ENCODE results near the gene C1orf21.

The C1orf21 gene

GRCh38 chr1:184487531-184488193 is 100.8 kb downstream of the C1orf21 start:
- no peak for DNase-seq

DNA sequence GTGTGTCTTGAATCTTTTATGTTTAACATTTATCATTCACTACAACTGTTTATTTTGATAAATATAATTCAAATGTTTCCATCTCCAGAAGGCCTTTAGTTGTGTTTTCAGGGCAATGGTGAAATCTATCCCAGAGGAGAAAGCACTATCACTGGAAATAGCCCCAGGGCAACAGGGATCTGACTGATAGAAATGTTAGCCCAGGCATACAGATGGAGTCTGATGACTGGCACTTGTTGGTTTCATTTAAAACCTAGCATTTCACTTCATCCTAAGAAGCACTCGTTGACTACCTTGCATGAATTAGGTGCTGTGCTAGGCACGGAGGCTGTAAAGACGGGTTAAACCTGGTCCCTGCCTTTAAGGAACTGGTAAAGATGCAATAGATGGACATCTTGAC is 103.1 kb downstream of the C1orf21 start:
- no peak for DNase-seq

DNA sequence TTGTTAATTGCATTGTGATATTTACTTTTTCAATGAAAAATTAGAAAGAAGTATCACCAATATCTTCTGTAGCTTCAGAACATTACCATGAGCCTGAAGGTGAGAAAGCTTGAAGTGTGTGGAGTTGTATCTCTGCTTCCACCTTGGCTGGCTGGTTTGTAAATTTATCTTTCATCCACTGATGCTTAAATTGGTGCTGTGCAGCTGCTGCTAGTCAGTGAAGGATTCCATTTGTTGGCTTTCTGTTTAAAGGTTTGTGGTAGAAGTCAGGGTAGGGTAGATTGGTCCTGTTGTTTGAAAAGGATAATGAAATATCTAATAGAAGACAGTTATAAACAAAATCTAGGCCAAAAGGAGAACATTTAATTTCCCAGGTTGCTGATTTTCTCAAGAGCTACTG is 105.7 kb downstream of the C1orf21 start:
- DNase-seq: no peak

- no peak for DNase-seq
Measured at GRCh38 chr1:184493987-184494388, 107.2 kb downstream of the C1orf21 start.

GRCh38 chr1:184494929-184495328 is 108.1 kb downstream of the C1orf21 start:
- DNase-seq: no peak

DNA sequence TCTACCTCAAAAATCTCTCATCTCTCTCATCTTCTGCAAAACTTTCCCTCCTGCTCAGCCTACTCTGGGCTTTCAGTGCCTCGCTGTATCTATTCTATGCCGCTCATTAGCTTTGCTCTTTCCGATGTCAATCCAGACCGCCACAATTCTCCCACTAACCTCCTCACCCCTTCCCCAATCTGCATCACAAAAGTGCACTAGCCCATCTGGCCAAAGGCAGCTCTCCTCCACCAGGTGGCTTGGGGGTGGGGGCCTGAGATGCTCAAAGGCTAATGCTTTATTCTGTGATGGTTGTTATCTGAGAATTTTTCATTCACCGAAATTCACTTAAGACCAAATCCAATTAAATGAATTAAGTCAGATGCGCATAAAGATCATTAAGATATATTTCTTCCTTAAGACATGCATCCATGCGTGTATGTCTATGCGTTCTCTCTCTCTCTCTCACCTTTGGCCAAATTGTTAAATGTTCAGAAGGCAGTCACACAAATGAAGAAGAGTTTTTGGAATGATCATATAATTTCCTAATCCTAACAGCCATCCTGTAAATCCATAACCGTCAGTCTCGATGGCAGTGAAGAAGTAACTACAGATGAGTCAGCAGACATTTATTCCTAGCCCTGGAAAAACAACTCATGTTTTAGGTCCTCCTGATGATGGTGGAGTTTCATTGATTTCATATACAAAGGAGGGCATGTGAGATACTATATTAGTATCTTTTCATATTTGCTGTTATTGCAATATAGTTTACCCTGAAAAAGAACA is 111.3 kb downstream of the C1orf21 start:
- no peak for DNase-seq

DNA sequence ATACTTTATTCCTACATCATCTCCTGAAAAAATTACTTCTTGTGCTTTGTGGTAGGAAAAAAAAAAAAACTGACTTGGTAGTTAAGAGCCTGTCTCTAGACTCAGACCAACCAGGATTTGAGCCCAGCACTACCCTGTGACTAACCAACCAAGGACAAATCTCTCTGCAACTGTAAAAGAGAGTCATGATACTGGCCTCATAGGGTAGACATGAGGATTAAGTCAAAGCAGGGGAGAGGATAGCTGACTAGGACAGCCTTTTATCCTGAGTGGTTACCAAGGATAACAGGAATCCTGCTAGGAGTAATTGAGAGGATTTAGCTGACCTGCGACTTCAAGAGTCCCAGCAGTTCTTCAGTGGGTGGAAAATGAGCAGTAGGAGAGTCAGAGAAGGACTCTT is 112.8 kb downstream of the C1orf21 start:
- DNase-seq: no peak

- DNase-seq: no peak
Measured at GRCh38 chr1:184502161-184502560, 115.3 kb downstream of the C1orf21 start.

GRCh38 chr1:184503221-184503749 is 116.5 kb downstream of the C1orf21 start:
- DNase-seq: no peak

GRCh38 chr1:184504040-184504954 is 117.5 kb downstream of the C1orf21 start:
- DNase-seq: peak; percentile 70

DNA sequence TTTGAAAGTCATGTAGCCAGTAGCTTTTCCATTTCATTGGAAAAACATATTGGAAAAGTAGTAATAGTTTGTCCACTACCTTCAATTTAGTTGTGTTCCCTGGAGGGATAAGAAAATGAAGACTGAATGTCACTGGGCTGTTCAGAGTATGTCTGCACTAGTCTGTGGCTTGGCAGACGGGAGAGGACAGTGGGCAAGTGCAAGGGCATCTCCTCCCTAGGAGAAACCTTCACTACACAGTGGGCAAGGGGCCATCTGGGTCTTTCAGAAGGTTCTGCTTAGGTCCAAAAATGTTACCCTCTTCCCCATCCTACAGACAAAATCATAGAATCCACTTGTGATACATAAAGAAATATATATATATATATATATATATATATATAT is 118.1 kb downstream of the C1orf21 start:
- no peak for DNase-seq

- no peak for DNase-seq
Measured at GRCh38 chr1:184506481-184506880, 119.7 kb downstream of the C1orf21 start.

GRCh38 chr1:184507165-184507564 is 120.3 kb downstream of the C1orf21 start:
- no peak for DNase-seq

DNA sequence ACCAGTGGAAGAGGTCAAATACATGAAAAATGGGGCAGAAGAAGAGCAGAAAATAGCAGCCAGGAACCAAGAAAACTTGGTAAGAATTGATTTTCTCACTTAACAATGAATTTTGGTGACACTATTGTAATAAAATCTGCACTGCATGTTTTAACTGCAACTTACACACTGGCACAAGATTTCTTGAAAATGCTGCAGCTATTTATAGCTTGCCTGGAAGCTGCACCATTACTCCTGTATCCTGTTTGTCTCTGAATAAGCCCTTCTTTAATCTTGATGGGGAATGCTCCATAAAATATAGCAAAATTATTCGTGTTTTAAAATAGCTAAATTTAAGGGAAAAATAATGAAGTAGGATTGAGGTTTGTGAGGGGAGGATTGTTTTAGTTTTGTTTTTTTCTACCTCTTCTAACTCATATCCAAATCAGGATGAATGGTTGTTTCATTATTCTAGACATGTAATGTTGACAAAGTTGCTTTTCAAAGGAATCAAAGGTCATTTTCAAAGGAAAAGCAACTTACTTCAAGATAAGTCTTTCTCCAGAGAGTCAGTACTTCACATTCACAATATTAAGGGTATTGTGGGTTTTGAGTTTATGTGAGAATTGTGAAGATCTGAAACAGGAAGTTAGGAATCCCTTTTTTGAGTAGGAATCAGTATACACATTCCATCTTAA is 120.9 kb downstream of the C1orf21 start:
- DNase-seq: no peak

DNA sequence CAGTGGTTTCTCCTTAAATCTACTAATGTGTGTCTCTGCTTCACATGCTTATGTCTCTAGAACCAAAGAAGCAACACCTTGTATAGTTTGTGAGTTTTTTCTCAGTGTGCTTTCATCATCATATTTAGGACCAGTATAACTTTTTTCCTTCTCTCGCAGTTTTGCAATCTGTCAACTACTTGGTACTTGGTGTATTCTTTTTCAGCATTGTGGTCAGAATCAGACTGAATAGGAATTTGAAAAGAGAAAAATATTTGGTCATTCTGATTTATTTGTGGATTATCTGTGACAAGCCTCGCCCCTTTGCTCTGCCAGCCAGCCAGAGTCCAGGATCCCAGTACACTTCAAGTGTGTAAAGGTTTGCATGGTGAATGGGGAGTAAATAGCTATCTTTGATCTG is 122.3 kb downstream of the C1orf21 start:
- DNase-seq: no peak

GRCh38 chr1:184510110-184510509 is 123.3 kb downstream of the C1orf21 start:
- DNase-seq: no peak

- no peak for DNase-seq
Measured at GRCh38 chr1:184512724-184513123, 125.9 kb downstream of the C1orf21 start.

DNA sequence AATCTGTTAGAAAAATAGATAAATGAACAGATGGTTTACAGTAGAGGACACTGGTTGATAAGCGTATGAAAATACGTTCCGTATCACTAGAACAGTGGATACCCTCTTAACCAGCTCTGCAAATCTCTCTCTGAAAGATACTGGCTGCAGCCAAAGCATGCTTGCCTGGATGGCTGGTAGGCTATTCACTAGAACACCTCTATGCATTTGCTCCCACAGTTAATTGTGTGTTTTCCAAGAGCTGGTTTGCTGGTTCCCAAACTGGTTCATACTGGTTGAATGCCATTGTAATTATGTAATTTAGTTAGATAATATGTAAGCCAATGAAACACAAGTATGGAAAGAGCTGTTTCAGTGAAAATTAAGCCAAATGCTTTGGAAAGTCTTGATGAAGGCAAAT is 126.6 kb downstream of the C1orf21 start:
- DNase-seq: no peak

DNA sequence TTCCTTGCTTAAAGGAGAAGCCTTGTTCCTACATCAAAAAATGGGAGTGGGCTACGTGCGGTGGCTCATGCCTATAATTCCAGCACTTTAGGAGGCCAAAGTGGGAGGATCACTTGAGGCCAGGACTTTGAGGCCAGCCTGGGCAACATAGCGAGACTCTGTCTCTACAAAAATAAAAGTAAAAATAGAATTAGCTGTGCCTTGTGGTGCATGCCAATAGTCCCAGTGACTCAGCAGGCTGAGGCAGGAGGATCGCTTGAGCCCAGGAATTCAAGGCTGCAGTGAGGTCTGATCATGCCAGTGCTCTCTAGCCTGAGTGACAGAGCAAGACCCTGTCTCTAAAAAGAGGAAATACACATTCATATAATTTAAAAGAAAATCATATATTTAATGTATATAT is 127.1 kb downstream of the C1orf21 start:
- no peak for DNase-seq

- no peak for DNase-seq
Measured at GRCh38 chr1:184514447-184514846, 127.6 kb downstream of the C1orf21 start.

- no peak for DNase-seq
Measured at GRCh38 chr1:184517130-184517529, 130.3 kb downstream of the C1orf21 start.

GRCh38 chr1:184518736-184519357 is 132.0 kb downstream of the C1orf21 start:
- DNase-seq: no peak

All from NCI-H1092 treated with DMSO at 0.1 percent for 48 hours (cell line).